A549 treated with Mapracorat at 1 μM for 4 hours (cell line): ENCODE results near the gene NEUROD2. TPM values are rescaled to one million over a fixed set of nuclear protein-coding genes. Genes with fewer than 3 reads are reported as not detected.

Experiments used
- total RNA-seq: library from RNA; stranded (reverse); fragments of 200-300 nt; extraction: Qiagen RNA extraction; gene quantifications from 5 replicates; pipeline ENCODE4 v1.2.3, GENCODE V29; 2022

Gene NEUROD2
- 0.08 TPM in 1 of 5 replicates, not detected in the others for total RNA-seq

DNA sequence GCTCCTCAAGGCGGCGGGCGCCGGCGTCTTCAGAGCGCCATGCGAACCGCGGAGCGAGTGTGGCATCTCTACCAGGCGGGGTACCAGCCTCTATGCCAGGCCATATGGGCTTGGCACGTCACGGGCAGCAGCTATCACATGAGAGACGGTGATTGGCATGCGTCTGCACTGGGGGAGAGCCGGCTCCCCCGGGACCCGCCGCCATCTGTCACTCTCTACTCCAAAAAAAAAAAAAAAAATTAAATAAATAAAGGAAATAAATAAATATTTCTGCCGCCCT lies at the start of gene NEUROD2:
TSS of gene NEUROD2 (minus strand) at position 70 of the 280 bp plus-strand sequence. CDS start 1,321 bp downstream, outside the sequence.

GRCh38 chr17:39636927-39637736 lies 29.4 kb upstream of the NEUROD2 start, which contains the start of gene STARD3:
Gene STARD3, plus strand, starts transcription at chr17:39637144. Its CDS starts 16,388 bp downstream, at chr17:39653532.

DNA sequence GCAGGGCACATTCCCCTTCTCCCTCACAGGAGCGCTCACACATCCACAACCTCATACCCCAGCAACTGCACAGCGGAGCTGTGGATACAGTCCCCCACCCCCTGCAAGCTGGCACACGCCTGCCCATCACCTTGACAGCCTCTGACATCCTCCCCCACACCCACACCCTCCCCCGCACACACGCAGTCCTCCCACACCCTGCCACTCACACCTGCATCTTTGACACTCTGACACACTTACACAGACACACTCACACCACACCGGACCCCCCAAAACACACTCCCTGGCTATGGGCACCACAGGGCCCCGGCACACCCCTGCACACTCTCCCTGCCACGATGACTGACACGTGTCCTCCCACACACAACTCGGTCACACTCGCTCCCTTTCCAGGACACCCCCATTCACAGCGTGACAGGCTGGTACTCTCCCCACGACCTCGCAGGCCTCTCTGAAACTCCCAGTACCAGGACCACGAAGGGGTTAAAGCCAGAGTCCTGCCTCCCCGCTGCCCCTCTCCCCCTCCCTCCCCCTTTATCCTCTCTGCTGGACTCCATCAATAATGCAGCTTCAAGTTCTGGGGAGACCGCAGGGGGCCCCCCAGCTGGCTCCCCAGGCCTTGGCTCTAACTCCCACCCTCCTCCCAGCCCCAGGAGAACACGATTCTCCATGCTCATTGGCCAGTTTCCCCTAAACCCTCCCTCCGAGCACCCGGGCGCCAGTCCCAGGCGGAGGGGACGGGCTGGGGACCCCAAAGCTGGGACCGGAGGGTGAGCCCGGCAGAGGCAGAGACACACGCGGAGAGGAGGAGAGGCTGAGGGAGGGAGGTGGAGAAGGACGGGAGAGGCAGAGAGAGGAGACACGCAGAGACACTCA lies 18.7 kb upstream of the NEUROD2 start, which contains the start of gene PPP1R1B:
TSS of gene PPP1R1B (plus strand) at position 782 of the 876 bp plus-strand sequence. CDS start 441 bp downstream, outside the sequence.

Other genes with a start within 250 kb of the NEUROD2 start
- gene FBXL20, start 206.3 kb downstream of the NEUROD2 start, total RNA-seq = 5.9 to 7.8 TPM (median 7.0 TPM) in 5 replicates
- gene MED1, start 156.7 kb downstream of the NEUROD2 start, total RNA-seq = 25.0 to 33.7 TPM (median 30.0 TPM) in 5 replicates
- gene CDK12, start 146.4 kb downstream of the NEUROD2 start, total RNA-seq = 28.0 to 38.9 TPM (median 34.2 TPM) in 5 replicates
- gene PPP1R1B, start 19.0 kb upstream of the NEUROD2 start, total RNA-seq = 0.11 to 0.12 TPM (median 0.11 TPM) in 3 of 5 replicates, not detected in the others
- 41.7 to 55.4 TPM (median 54.8 TPM) in 5 replicates for gene STARD3, start 29.2 kb upstream of the NEUROD2 start, total RNA-seq
- gene TCAP, start 57.4 kb upstream of the NEUROD2 start, total RNA-seq = 0.74 to 1.4 TPM (median 0.90 TPM) in 5 replicates
- gene PNMT, start 60.5 kb upstream of the NEUROD2 start, total RNA-seq = 0.27 to 0.68 TPM (median 0.33 TPM) in 4 of 5 replicates, not detected in the other
- 7.3 to 8.5 TPM (median 8.2 TPM) in 5 replicates for gene PGAP3, start 80.1 kb upstream of the NEUROD2 start, total RNA-seq
- 26.2 to 34.3 TPM (median 33.5 TPM) in 5 replicates for gene ERBB2, start 92.1 kb upstream of the NEUROD2 start, total RNA-seq
- 84.6 to 98.6 TPM (median 92.9 TPM) in 5 replicates for gene MIEN1, start 122.6 kb upstream of the NEUROD2 start, total RNA-seq
- 3.0 to 4.9 TPM (median 4.4 TPM) in 5 replicates for gene GRB7, start 130.0 kb upstream of the NEUROD2 start, total RNA-seq